GM13976 (cell line): ENCODE results near the gene LECT2.

ENCODE experiments used
- DNase-seq: peaks from one replicate; pipeline ENCODE4 v3.0.0; 2012; ENCODE audit warnings: low spot score
- CTCF ChIP-seq: IDR thresholded peaks from 2 replicates; pipeline ENCODE4 v1.5.1; 2012; ENCODE audit warnings: borderline replicate concordance, mild to moderate bottlenecking; ENCODE audit not compliant: insufficient read depth; ENCODE audit errors: extremely low read depth, missing control alignments, control extremely low read depth
- in situ Hi-C: fragments of 300-500 bp; cut with MboI; formaldehyde crosslinking; loops from one replicate; pipeline ENCODE4 v1.12.0; 2022; ENCODE audit warnings: low sequenced_read_pairs, mixed read lengths, inconsistent platforms; ENCODE audit not compliant: unreplicated experiment

Gene LECT2

GRCh38 chr5:135990528-135991255 is 35.9 kb upstream of the LECT2 start:
- DNase-seq = no peak
- in situ Hi-C loops = no loop called here
- no peak for TF ChIP-seq CTCF

- in situ Hi-C loops = no loop called here
- DNase-seq = no peak
- no peak for TF ChIP-seq CTCF
These were observed 34.9 kb upstream of the LECT2 start for GRCh38 chr5:135989686-135990085.

GRCh38 chr5:135988546-135988945 is 33.8 kb upstream of the LECT2 start:
- no peak for DNase-seq
- in situ Hi-C loops = no loop called here
- TF ChIP-seq CTCF = no peak

GRCh38 chr5:135986891-135987401 is 32.2 kb upstream of the LECT2 start:
- in situ Hi-C loops = no loop called here
- no peak for TF ChIP-seq CTCF
- no peak for DNase-seq

GRCh38 chr5:135986401-135986800 is 31.6 kb upstream of the LECT2 start:
- in situ Hi-C loops = no loop called here
- no peak for DNase-seq

DNA sequence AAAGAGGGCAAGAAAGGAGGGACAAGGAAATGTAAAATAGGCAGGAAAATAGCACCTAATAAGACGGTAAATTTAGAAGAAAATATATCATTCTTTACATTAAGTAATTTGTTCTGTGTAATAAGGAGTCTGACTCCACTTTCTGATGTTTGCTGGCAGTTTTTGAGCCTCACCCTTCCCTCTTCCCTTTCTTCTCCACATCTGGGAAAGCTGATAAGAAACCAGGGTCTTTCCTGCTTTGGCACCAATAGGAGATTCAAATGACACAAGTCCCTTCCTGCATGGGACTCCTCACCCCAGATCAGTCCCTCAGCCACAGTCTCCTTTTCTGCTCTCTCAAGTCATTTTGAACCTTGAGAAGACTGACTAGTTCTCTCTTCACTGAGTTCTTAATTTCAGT is 31.2 kb upstream of the LECT2 start:
- TF ChIP-seq CTCF = no peak
- DNase-seq = no peak
- in situ Hi-C loops = no loop called here

More at GRCh38 chr5:135986401-135986800, 31.6 kb upstream of the LECT2 start:
- no peak for TF ChIP-seq CTCF
